ENCODE results near the gene SLC12A7.
"Not testable (repeated sequence)": the region's sequence is repeated elsewhere in the genome, so short reads cannot be mapped to it uniquely, and the experiment has no call there.

SLC12A7 gene

GRCh38 chr5:1111727-1112289, at the start of gene SLC12A7:
Gene SLC12A7, minus strand, starts transcription at chr5:1112063. Its CDS starts 72 bp downstream, at chr5:1111991.
- in situ Hi-C loops (cut with MboI; ENCODE audit: low pct_unique_long_range_greater_than_20kb, low sequenced_read_pairs) = no loop called here
- peak; percentile 57 for DNase-seq

GRCh38 chr5:1161108-1161832, 49.4 kb upstream of the SLC12A7 start:
- no peak for DNase-seq
- in situ Hi-C loops (cut with MboI; ENCODE audit: low pct_unique_long_range_greater_than_20kb, low sequenced_read_pairs) = loop anchor here (25.0 kb wide), 2 partner anchors 224 to 476 kb away; no protein-coding TSS in a partner anchor

GRCh38 chr5:1159774-1160406, 48.0 kb upstream of the SLC12A7 start:
- no peak for DNase-seq
- in situ Hi-C loops (cut with MboI; ENCODE audit: low pct_unique_long_range_greater_than_20kb, low sequenced_read_pairs) = loop anchor here (25.0 kb wide), 2 partner anchors 223 to 477 kb away; no protein-coding TSS in a partner anchor

GRCh38 chr5:1159341-1159675, 47.4 kb upstream of the SLC12A7 start:
- no peak for DNase-seq
- in situ Hi-C loops (cut with MboI; ENCODE audit: low pct_unique_long_range_greater_than_20kb, low sequenced_read_pairs) = loop anchor here (25.0 kb wide), 2 partner anchors 222 to 478 kb away; no protein-coding TSS in a partner anchor

GRCh38 chr5:1158647-1159340, 46.9 kb upstream of the SLC12A7 start:
- DNase-seq = no peak
- in situ Hi-C loops (cut with MboI; ENCODE audit: low pct_unique_long_range_greater_than_20kb, low sequenced_read_pairs) = loop anchor here (25.0 kb wide), 2 partner anchors 221 to 479 kb away; no protein-coding TSS in a partner anchor

- in situ Hi-C loops (cut with MboI; ENCODE audit: low pct_unique_long_range_greater_than_20kb, low sequenced_read_pairs) = loop anchor here (25.0 kb wide), 2 partner anchors 220 to 480 kb away; no protein-coding TSS in a partner anchor
- not testable (repeated sequence) for DNase-seq
Measured at GRCh38 chr5:1157461-1157986, 45.7 kb upstream of the SLC12A7 start.

- DNase-seq = no peak
- in situ Hi-C loops (cut with MboI; ENCODE audit: low pct_unique_long_range_greater_than_20kb, low sequenced_read_pairs) = loop anchor here (25.0 kb wide), 2 partner anchors 220 to 480 kb away; no protein-coding TSS in a partner anchor
Measured at GRCh38 chr5:1156754-1157460, 45.0 kb upstream of the SLC12A7 start.

GRCh38 chr5:1156033-1156753, 44.3 kb upstream of the SLC12A7 start:
- in situ Hi-C loops (cut with MboI; ENCODE audit: low pct_unique_long_range_greater_than_20kb, low sequenced_read_pairs) = loop anchor here (25.0 kb wide), 2 partner anchors 219 to 481 kb away; no protein-coding TSS in a partner anchor
- no peak for DNase-seq

- in situ Hi-C loops (cut with MboI; ENCODE audit: low pct_unique_long_range_greater_than_20kb, low sequenced_read_pairs) = loop anchor here (25.0 kb wide), 2 partner anchors 218 to 482 kb away; no protein-coding TSS in a partner anchor
Measured at GRCh38 chr5:1155191-1156032, 43.5 kb upstream of the SLC12A7 start.

GRCh38 chr5:1153428-1153827, 41.6 kb upstream of the SLC12A7 start:
- in situ Hi-C loops (cut with MboI; ENCODE audit: low pct_unique_long_range_greater_than_20kb, low sequenced_read_pairs) = loop anchor here (25.0 kb wide), 2 partner anchors 216 to 484 kb away; no protein-coding TSS in a partner anchor
- no peak for DNase-seq

More at GRCh38 chr5:1155191-1156032, 43.5 kb upstream of the SLC12A7 start:
- DNase-seq = no peak

GRCh38 chr5:1152771-1153282, 41.0 kb upstream of the SLC12A7 start:
- DNase-seq = no peak
- in situ Hi-C loops (cut with MboI; ENCODE audit: low pct_unique_long_range_greater_than_20kb, low sequenced_read_pairs) = loop anchor here (25.0 kb wide), 2 partner anchors 216 to 484 kb away; no protein-coding TSS in a partner anchor

GRCh38 chr5:1152156-1152555, 40.3 kb upstream of the SLC12A7 start:
- DNase-seq = no peak
- in situ Hi-C loops (cut with MboI; ENCODE audit: low pct_unique_long_range_greater_than_20kb, low sequenced_read_pairs) = loop anchor here (25.0 kb wide), 2 partner anchors 215 to 485 kb away; no protein-coding TSS in a partner anchor

- in situ Hi-C loops (cut with MboI; ENCODE audit: low pct_unique_long_range_greater_than_20kb, low sequenced_read_pairs) = loop anchor here (25.0 kb wide), 2 partner anchors 214 to 486 kb away; no protein-coding TSS in a partner anchor
- no peak for DNase-seq
Measured at GRCh38 chr5:1151316-1151715, 39.5 kb upstream of the SLC12A7 start.

GRCh38 chr5:1150866-1151265, 39.0 kb upstream of the SLC12A7 start:
- no peak for DNase-seq
- in situ Hi-C loops (cut with MboI; ENCODE audit: low pct_unique_long_range_greater_than_20kb, low sequenced_read_pairs) = loop anchor here (25.0 kb wide), 2 partner anchors 214 to 486 kb away; no protein-coding TSS in a partner anchor

- in situ Hi-C loops (cut with MboI; ENCODE audit: low pct_unique_long_range_greater_than_20kb, low sequenced_read_pairs) = no loop called here
- no peak for DNase-seq
Measured at GRCh38 chr5:1144638-1145396, 33.0 kb upstream of the SLC12A7 start.

- DNase-seq = no peak
- in situ Hi-C loops (cut with MboI; ENCODE audit: low pct_unique_long_range_greater_than_20kb, low sequenced_read_pairs) = no loop called here
Measured at GRCh38 chr5:1144089-1144488, 32.2 kb upstream of the SLC12A7 start.

Measured in KBM-7 (cell line).